T-helper 1 cell (primary cell): ENCODE results near the gene KAT6B.

ENCODE experiments used
- DNase-seq, 5 donors: peaks; one replicate each; pipeline ENCODE4 v3.0.0-alpha.2; 2012 to 2020

KAT6B gene

DNA sequence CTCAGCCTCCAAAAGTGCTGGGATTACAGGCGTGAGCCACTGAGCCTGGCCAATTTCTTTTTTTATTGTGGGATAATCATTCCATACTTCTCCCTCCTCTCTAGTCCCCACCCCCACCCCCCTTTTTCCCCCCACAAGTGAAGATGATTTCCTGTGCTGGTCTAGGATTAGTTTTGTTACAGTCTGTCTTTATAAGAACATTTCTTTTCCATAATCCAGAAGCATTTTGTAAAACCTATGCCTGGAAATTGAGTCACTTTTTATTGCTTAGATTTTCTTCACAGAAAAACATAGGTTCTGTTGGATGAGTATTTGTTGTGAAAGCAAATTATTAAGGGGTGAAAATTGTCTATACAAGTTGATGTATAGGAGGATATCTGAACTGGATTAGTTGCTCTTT is 98.9 kb downstream of the KAT6B start:
- no peak for DNase-seq

DNA sequence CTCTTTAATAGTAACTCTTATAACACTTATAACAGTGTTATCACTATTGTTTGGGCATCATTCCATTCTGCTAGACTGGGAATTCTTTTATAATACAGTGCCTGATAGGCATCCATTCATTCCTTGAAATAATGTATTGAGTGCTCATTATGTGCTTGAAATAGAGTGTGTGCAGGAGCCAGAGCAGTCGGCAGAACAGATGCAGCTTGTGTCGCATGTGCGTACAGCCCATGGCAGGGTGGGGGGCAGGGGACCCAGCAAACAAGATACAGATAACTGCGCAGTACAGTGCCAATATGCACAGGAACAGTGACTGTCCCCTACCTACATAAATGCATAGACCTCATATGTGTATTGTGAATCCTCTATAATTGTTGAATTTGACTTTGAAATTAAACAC is 99.3 kb downstream of the KAT6B start:
- no peak for DNase-seq

DNA sequence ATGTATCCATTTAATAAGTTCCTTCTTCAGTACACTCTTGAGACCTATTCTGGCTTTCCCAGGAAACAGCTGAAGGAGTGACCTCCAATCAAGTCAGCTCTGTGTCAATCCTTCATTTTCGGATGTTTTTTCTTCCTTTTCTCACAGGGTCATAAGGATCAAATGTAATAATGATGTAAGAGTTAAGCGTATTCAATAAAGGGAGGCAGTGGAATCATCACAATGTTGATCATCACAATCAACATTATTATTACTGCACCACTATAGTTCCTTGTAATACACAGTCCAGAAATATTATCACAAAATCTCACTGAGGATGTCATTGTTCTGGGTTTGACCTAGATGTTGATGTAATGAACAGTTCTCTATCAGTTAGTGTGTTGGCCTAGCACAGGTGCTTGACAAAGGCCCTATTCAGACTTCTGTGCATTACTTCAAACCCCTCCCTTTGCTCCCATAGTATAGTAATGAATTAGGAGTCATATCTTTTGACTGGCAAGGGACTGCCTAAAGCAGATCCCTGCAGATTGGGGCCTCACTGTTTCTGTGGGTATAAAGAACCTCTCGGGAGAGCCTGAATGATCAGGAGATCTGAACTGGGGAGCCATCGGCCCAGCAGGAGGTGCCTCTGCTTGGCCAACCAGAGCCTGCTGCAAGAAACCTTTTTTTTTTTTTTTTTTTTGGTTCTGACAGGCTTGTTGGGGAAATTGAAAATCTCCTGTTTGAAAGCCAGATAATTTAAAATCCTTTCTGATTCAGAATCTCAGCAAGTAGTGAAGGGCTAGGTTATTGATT is 100.6 kb downstream of the KAT6B start:
- DNase-seq: no peak

DNA sequence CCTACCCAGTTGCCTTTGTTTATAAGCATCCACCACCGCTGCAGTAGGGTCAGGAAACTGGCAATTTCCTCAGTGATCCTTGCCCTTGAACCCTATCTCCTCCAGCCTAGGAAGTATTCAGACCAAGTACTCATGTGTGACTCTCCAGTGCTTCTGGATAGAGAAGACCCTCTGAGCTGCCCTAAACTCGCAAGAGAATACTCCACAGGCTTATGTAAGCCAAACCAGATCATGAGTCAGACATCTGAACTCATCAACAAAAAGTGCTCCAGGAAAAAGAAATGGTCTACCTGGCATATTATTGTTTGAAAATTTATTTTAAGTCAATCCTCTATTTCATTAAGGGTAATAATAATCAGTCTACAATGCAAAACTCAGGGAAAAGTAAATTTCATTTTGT is 101.3 kb downstream of the KAT6B start:
- DNase-seq: no peak

DNA sequence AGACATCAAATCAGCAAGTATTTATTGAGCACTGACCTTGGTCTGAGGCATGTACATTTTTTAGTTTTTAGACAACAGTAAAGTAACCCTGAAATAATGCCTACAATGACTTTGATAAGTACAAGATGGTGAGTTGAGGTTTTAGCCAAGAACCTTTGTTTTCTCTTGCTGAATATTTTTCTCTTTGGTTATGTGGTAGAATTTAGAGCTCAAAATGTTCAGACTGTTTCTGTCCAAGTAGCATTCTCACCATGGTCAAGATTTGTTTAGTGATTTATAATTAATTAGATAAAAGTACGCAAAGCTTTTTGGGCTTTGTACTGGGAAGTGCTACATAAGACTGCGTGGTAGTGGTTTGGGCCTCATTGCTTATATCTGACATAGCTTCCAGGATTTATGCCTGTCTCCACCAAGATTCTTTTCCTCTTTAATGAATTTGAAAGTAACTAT is 102.4 kb downstream of the KAT6B start:
- no peak for DNase-seq

DNA sequence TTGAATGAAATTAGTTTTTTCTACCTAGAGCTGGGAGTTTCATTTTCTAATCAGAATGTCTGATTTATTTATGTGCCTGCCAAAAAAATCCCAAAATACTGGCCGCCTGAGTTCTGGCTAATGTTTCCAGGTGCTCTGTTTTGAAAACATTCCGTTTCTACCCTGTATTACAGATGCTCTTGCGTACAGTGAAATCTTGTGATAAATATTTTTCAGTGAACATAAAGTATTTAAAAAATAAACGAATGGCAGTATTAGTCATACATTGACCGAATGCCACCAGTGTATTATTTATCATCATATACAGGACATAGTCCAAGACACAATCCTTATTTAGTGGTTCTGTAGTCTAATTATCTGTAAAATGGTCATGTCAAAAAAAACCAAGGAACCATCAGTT is 102.8 kb downstream of the KAT6B start:
- no peak for DNase-seq

DNA sequence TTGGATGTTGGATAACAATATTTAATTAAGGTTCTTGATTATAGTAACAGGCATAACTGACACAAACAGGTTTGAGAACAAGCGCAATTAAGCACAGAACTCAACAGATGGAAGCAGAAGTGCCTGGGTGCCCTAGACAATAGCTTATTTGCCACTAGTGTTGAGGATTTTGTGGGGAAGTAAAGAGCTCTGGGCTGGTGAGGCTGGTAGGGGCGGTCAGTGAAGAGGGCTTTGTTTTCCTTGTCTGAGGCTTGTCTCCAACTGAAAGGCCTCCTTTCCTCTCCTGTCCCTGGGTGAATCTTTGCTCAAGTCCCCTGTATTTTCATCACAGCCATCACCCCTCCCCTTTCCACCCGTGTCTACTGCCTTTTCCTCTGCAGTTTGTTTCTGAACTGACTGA is 104.6 kb downstream of the KAT6B start:
- DNase-seq: no peak

DNA sequence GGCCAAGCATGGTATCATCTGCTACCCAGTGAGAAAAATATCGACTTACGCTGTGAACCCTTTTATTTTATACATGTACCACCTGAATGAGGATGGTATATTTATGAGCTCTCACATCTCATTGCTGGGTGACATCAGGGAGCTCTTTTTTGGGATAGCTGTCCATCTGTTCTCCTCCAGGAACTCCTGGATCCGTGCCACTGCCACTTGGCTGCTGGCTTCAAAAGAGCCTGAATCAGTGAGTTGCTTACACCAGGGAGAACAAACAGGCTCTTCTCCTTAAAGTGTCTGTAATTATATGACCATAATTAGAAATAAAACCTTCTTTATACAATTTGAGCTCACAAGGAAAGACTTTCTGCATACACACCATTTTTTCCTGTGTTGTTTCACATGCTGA is 106.2 kb downstream of the KAT6B start:
- DNase-seq: no peak

DNA sequence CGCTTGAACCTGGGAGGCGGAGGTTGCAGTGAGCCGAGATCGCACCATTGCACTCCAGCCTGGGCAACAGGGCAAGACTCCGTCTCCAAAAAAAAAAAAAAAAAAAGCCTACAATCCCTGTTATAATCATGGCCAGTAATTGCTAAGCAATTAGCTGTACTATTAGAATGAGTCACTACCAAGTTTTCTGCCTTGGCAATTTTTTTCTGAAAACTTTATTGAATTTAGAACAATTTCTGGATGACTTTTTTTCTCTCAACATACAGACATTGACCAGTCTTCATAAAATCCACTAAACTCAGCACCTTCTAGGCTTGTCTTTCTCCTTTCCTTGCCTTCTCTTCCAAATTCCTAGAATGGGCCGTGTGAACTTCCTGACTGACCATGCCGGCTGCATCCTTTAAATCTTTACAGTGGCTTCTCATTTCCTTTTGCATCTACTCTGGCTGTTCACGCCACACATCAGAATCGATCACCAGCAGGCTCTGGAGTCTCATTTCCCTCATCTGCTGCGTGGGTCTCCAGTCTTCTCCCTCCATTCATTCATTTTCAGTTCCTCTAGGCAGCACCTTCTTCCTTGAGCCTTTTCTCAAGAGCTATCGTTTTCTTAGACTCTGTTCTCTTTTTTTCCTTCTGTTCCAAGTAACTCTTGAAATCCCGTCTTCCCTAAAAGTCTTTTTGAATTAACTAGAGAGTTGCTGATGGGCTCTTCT is 107.9 kb downstream of the KAT6B start:
- no peak for DNase-seq

DNA sequence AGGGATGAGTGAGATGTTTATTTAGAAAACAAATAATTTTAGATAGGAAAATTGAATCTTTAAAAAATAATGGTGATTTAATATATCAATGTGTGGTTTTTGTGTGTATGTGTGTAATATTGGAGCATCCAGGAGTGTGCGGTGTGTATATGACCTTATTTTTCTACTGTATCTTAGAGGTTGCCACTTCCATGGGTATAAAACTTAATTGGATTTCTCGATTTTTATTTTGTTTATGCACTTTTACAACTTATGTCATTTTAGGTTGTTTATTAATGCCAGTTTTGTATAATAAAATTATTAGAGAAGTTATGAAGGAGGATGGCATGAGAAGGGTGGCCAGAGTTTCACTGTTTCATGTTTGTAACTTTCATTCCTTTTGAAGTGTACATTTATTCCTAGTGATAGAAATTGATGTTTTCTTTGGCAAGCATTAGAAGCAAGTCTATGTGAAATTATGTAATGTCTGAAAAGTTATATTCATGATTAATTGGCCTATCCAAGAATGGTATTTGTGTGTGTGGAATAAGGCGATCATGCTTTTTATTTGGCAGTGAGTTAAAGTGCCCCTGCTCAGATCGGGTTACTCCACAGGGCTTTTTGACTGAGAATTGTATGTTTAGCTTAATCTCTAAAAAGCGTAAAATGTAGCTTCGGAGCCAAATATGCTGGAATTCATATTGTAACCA is 110.3 kb downstream of the KAT6B start:
- DNase-seq: no peak

DNA sequence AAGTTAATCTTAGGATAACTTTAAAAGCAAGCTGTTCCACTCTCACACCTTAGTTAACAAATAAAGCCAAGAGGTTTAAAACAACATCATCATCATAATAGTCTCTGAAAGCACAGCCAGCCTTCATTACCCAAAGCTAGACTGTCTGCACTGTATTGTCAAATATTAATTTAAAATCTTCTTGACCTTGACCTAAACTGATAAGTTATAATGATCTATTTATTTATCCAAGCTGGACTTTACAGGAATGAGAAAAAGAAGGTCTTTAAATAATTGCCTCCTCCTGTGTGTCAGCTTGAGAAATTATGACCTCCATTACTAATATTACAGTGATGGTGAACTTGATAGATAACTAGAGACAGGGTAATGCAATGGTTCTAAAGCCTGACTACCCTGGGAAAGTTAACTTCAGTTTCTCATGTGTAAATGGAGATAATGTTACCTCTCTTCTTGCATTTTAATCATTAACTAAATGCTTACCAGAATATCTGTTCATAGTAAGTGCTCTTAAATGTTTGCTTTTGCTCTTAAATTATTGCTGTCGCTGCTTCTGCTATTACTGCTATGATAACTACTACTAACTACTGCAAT is 111.0 kb downstream of the KAT6B start:
- DNase-seq: no peak

DNA sequence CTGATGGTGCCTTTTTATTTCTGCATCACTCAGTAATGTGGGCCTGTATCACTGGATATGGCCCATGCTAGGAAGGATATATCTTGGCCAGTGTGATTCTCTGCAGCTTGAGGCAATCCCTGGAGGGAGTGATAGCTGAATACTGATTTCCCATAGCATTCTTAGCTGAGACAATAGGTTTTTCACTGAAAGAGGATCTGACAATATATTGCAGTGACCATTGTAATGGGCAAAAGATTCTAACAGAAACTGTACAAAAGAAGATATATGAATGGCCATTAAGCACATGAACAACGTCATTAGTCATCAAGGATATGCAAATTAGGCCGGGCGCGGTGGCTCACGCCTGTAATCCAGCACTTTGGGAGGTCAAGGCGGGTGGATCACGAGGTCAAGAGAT is 117.8 kb downstream of the KAT6B start:
- no peak for DNase-seq

DNA sequence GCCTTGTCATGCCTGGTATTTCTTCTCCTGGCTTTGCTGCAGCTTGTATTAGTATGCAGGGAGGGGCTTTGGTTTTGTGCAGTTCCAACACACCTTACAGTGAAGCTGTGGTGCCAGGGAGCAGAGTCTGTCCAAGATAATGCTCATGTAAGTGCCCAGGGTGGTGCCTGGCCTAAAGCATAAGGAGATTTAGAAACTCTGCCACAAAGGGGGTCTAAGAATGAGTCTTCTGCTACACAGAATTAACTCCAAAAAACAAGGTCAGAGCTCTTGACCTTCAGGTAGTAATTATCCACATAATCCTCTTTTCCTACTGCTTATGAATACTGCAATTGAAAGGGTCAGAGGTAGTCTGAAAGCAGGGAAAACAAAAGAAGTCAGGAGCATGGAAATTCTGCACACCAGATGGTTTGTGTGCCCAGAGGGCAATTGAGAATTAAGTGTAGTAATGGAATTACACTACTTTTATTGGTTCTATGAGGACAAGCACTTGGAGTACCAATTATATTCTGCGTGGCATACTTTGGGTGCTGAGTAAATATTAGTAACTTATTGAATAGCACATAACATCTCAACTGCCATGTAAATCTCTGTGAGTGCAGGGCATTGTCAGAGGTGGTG is 121.5 kb downstream of the KAT6B start:
- no peak for DNase-seq

DNA sequence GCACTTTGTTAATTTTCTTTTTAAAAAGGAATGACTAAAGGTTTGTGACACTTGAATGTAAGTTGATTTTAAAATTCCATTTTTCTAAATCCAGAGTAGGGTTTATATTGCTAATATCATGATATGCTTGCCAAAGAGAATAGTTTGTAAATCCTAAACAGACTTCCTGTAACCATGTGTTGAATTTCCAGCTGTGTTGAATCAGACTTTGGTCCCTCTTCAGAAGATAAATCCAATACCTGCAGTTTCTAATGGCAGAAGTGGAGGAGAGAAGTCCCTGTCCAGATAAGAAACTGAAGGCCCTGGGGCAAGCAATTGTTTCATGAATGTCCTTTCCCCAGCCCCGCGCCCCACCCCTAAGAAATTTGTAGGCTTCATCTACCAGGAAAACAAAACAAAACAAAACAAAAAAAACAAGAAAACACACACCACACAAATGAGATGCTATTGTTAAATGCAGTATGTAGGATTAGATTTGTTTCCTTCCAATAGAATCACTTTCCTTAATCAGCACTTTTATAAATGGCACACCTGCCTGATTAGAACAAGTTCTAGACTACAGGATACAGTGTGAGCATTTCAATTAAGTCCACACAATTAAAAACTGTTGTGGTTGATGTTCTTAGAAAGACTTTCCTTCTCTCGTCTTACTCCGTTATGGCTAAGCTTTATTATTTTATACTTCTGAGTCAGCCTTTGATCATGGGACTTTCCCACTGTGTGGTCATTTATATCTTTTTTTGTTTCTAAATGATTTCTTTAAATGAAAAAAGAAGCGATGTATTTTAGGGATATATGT is 122.8 kb downstream of the KAT6B start:
- DNase-seq: no peak

DNA sequence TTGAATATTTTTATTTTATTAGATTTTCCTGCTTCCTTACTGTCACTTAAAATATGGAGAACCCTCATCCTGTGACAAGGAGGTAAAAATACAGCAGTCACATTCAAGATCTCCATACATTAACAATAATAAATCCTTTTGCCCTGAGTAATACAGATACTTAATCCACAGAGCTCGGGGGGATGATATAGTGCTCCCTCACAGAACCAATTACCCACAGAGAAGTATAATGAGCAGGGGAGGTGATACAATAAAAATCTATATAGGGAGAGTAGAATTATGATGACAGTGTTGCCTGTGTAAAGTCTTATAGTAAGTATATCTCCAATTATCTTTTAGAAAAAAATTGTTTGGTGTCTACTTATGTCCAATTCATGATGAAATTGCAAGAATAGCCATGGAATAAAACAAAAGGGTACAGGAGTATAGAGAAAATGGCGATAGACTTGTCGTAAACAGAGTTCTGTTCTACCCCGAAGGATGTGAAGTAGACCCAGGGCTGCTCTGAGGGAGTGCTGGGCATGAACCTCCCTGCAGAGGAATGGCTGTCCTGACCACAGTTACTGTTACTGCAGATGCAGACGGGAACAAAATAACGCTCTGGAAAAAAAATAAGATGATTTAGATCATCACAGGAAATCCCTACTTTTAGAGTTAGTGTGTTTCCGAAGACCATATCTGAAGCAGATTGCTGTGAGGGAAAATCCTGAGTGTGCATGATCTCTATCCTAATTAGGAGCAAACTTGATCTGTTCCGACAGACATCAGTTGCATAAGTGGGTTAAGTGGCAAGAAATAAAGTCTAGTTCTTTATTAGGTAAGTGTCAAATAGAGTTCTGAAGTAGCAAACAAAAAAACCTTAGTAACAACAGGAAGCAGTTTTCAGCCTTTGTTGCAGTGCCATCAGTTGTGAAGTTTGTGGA is 123.7 kb downstream of the KAT6B start:
- DNase-seq: no peak

DNA sequence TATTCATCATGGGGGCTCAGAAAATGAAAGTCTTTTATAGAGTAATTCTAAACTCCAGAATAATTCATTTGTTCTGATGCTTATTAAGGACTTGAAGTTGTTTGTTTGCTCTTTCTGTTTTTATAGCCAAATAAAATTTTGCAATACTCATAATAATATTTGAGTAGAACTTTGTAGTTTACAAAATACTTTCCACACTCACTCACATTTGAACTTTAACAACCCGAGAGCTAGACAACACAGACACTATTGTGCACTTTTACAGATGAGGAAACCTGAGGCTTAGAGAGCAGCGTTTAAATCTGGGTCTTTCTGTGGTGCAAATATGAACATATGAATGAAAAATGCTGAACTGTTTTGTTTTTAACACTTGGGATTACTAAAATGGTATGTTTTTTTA is 126.8 kb downstream of the KAT6B start:
- DNase-seq: no peak

DNA sequence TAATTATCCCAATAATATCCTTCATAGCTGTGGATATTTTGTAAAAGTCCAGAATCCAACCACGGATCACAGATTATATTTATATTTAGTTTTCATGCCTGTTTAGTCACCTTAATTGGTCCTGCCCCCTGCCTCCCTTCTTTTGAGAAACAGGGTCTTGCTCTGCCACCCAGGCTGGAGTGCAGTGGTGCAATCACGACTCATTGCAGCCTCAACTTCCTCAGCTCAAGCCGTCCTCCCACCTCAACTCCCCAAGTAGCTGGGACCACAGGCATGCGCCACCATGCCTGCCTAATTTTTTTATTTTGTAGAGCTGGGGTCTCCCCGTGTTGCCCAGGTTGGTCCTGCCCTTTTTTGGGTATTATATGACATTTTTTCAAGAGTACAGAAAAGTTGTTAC is 129.4 kb downstream of the KAT6B start:
- DNase-seq: no peak

DNA sequence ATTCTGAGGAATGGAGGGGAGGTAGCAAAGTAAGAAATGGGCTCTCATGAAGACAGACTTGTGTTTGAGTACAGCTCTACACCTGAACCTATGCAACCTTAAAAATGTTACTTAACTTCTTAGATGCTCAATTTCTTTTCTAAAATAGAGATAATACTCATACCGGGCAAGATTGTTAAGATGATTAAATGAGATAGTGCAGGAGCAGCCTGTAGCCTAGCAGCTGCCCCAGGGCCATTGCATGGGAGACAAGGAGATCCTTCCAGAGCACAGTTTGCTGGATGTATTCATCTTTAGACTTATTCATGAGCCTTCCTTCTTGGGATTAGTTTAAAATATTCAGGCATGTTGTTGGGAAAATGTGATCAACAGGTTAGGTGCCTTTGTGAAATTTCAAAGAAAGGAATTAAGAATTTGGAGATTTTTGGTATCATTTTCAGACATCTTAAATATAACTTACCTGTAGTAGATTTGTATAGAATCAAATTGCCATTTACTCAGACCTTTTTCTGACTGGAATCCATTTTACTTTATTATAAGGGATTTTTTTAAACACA is 130.2 kb downstream of the KAT6B start:
- no peak for DNase-seq

DNA sequence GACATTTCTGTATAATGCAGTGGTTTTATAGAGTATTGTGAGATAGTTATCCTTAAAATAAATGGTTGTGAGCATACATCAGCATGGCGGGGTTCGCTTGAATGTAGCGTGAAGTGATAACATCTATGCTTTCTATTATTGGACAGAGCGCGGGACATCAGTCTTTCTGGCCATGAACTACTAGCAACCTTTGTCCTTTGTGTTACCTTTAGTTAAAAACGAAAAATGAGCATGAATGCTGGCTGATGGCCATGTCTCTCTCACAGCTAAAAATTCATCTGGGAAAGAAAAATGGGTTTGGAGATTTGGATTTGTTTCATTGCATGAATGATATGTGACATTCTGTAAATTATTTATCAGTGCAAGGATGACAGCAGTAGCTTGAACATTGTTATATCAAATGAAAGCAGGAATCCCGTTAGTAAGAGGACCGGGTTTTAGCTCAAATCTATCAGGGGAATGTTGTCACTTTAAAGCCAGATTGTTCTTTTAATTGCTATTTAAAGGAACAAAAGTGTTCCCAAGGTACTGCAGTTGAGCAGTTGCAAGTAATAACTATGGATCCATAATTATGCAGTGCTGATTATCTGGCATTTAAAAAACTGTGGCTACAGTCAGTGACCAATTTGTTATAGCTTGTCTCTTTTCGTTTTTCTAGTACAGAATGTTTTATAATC is 131.0 kb downstream of the KAT6B start:
- no peak for DNase-seq

DNA sequence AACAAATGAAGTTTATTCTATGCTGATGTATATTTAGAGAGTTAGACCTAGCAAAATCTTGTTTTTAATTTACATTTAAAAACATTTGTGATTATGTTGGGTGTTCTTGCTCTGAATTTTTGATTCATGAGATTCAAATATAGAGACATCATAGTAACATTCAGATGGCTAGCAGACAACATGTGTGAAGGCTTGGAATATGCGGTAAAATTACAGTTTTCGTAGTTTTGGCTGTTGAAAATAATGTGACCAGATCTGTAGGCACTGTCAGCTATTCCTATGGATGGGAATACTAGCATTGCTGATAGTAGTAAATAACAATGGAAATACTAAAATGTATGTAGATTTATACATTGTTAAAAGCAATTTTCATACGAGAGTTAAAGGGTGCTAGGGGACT is 131.9 kb downstream of the KAT6B start:
- no peak for DNase-seq
